GM21528 (cell line): ENCODE measurements around the gene CCDC30.
"Not testable (repeated sequence)": the region's sequence is repeated elsewhere in the genome, so short reads cannot be mapped to it uniquely, and the experiment has no call there.

Experiments used
- ATAC-seq: cut with Tn5 transposase; IDR thresholded peaks from one replicate; pipeline ENCODE4 v1.9.1; 2021; ENCODE audit warnings: mild to moderate bottlenecking, moderate library complexity; ENCODE audit not compliant: unreplicated experiment, low FRiP score

CCDC30 gene

GRCh38 chr1:42449256-42449655 lies 13.8 kb upstream of the CCDC30 start:
- ATAC-seq, result no peak

GRCh38 chr1:42450061-42450460 lies 13.0 kb upstream of the CCDC30 start:
- no peak for ATAC-seq

- ATAC-seq, result no peak
These were observed 9.7 kb upstream of the CCDC30 start for GRCh38 chr1:42453386-42453785.

- ATAC-seq, result no peak
These were observed 8.7 kb upstream of the CCDC30 start for GRCh38 chr1:42454403-42454802.

- peak; percentile 84 for ATAC-seq
These were observed 6.9 kb upstream of the CCDC30 start, which contains the start of the genes PPCS and ZMYND12 for GRCh38 chr1:42456010-42456753. TSS of gene PPCS (plus strand) at chr1:42456543. CDS start at chr1:42456566, 23 bp downstream. TSS of gene ZMYND12 (minus strand) at chr1:42456022. CDS start at chr1:42455997, 25 bp downstream.

GRCh38 chr1:42456754-42457089 lies 6.4 kb upstream of the CCDC30 start:
- peak; percentile 61 for ATAC-seq

- ATAC-seq, result no peak
These were observed 1.9 kb upstream of the CCDC30 start for GRCh38 chr1:42461196-42461595.

GRCh38 chr1:42463921-42464320 lies 835 bp downstream of the CCDC30 start:
- ATAC-seq, result no peak

- ATAC-seq, result no peak
These were observed 2.9 kb downstream of the CCDC30 start for GRCh38 chr1:42466030-42466429.

- ATAC-seq, result no peak
These were observed 6.6 kb downstream of the CCDC30 start for GRCh38 chr1:42469727-42470126.

GRCh38 chr1:42476605-42477004 lies 13.5 kb downstream of the CCDC30 start:
- no peak for ATAC-seq

GRCh38 chr1:42477354-42477753 lies 14.3 kb downstream of the CCDC30 start:
- ATAC-seq, result not testable (repeated sequence)

- ATAC-seq, result no peak
These were observed 14.7 kb downstream of the CCDC30 start for GRCh38 chr1:42477775-42478174.

GRCh38 chr1:42479621-42480020 lies 16.5 kb downstream of the CCDC30 start:
- ATAC-seq, result no peak

- ATAC-seq, result no peak
These were observed 17.8 kb downstream of the CCDC30 start for GRCh38 chr1:42480921-42481320.

- ATAC-seq, result no peak
These were observed 19.6 kb downstream of the CCDC30 start for GRCh38 chr1:42482635-42483153.

- no peak for ATAC-seq
These were observed 21.3 kb downstream of the CCDC30 start for GRCh38 chr1:42484382-42484781.

- no peak for ATAC-seq
These were observed 27.2 kb downstream of the CCDC30 start for GRCh38 chr1:42490237-42490636.

- not testable (repeated sequence) for ATAC-seq
These were observed 38.9 kb downstream of the CCDC30 start for GRCh38 chr1:42502031-42502430.

GRCh38 chr1:42504535-42505128 lies 41.5 kb downstream of the CCDC30 start:
- no peak for ATAC-seq

- no peak for ATAC-seq
These were observed 43.5 kb downstream of the CCDC30 start for GRCh38 chr1:42506576-42506975.
